Loucy (cell line): ENCODE measurements around the gene GOLGA7B.

ENCODE experiments used
- CTCF ChIP-seq: fragments of 200-600 bp; sonication (generic); conservative IDR thresholded peaks from 2 replicates; pipeline ENCODE4 v1.5.1; 2014; ENCODE audit warnings: mild to moderate bottlenecking, antibody characterized with exemption, low read length
- EZH2phosphoT487 ChIP-seq: fragments of 200-600 bp; IDR thresholded peaks from 2 replicates; pipeline ENCODE4 v1.6.1; 2018; ENCODE audit warnings: antibody characterized with exemption, mild to moderate bottlenecking, moderate library complexity, borderline replicate concordance

DNA sequence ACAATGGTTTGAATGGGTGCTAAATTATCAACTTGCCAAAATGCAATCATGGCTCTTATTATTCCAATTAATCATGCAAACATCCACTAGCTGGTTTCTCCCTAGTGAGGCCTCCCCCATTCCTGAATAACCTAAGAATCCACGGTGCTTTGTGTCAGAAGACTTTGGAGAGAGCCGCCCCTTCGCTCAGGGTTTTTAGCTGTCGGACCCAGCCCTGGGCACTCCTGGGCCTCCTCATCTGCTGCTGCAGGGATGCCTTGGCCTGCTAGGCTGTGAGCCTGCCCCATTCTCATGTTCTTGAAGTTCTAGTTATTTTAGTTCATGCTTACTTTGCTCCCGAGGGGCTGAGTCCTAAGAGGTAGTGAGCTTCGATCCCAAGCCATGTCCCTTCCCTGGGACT, 43.7 kb upstream of the GOLGA7B start:
- TF ChIP-seq CTCF: no peak
- no peak for TF ChIP-seq EZH2phosphoT487
